GM18505 (cell line): ENCODE measurements around the gene ZSWIM5.
"Not testable (repeated sequence)": the region's sequence is repeated elsewhere in the genome, so short reads cannot be mapped to it uniquely, and the experiment has no call there.

Experiments used
- ATAC-seq: cut with Tn5 transposase; IDR thresholded peaks from one replicate; pipeline ENCODE4 v1.9.1; 2021; ENCODE audit not compliant: unreplicated experiment
- POLR2A ChIP-seq: IDR thresholded peaks from 4 replicates; pipeline ENCODE4 v1.6.1; 2011; ENCODE audit warnings: borderline replicate concordance; ENCODE audit not compliant: insufficient read depth, insufficient read length; ENCODE audit errors: extremely low read depth

The ZSWIM5 gene

DNA sequence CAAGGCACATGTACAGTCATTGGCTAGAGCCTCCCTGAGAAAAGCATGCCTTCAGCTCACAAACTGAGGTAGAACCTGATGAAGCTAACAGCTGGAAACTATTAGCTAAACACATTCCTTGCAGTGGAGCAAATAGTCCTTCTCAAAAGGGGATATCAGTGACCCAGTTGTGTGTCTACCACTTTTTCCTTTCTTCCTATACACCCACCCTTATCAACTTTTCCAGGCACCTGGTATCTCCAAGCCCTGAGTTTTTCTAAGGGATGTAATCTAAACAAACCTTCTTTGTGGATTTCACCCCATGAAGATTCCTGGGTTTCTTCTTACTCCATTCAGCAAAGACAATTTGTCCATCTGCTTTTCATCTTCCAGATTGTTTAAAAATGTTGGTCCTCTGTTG lies 10.5 kb upstream of the ZSWIM5 start:
- ATAC-seq, result no peak
- no peak for TF ChIP-seq POLR2A

DNA sequence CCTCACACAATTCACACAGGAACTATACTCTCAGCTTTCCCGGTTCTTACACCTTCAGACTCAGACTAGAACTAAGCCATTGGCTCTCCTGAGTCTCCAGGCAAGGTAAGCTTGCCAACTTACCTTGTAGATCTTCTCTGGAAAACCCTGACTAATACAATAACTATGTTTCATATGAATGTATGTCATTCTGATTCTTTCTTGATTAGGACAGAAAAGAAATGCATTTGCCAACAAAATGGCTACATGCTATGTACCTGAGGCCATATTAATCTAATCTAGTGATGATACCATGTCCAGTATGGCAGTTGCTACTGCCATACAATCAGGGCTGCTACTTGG lies 9.8 kb upstream of the ZSWIM5 start:
- ATAC-seq, result no peak
- no peak for TF ChIP-seq POLR2A

DNA sequence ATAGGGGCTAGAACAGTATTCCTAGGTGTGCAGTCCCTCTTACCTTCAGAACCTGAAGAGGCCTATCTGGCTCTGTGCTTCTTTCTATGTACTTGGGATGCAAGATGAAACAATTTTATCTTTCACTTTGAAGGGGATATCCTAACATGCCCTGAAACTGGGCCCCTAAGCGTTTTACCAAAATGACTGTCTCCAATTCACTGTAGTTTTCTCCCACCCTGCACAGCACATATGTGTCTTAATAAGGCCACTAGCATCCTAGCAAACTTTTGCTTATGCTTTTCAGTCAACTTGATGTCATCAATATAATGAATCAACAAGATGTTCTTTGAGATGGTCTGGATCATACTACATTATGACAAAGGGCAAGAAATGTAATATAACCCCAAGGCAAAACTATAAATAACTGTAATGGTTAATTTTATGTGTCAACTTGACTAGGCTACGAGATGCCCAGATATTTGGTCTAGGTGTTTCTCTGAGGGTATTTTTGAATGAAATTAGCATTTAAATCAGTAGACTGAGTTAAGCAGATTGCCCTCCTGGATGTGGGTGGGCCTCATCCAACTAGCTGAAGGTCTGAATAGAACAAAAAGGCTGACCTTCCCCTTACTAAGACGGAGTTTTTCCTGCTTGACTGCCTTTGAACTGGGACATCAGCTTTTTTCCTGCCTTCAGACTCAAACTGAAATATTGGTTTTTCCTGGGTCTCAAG lies 9.2 kb upstream of the ZSWIM5 start:
- no peak for TF ChIP-seq POLR2A
- no peak for ATAC-seq

- no peak for TF ChIP-seq POLR2A
- no peak for ATAC-seq
Observed at GRCh38 chr1:45213892-45214291, 7.5 kb upstream of the ZSWIM5 start.

DNA sequence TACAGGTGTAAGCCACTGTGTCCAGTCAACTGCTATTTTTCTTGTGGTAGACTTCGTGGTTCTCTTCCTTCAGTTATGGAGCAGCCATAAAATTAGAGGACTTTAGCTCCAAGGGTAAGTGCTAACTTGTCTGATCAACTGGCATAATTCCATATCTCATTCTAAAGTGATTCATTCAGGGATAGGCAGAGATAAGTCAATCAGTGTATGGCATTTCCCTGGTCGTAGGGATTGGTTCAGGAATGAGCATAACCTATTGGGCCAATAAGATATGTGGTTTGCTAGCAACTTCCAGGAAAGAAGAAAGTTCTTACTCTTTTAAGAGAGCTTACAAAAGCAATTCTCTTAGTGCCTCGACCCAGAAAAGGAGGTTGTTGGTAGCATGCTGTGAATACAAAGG lies 4.7 kb upstream of the ZSWIM5 start:
- TF ChIP-seq POLR2A, result no peak
- ATAC-seq, result no peak

- no peak for ATAC-seq
- TF ChIP-seq POLR2A, result no peak
Observed at GRCh38 chr1:45206808-45207623, 611 bp upstream of the ZSWIM5 start.

DNA sequence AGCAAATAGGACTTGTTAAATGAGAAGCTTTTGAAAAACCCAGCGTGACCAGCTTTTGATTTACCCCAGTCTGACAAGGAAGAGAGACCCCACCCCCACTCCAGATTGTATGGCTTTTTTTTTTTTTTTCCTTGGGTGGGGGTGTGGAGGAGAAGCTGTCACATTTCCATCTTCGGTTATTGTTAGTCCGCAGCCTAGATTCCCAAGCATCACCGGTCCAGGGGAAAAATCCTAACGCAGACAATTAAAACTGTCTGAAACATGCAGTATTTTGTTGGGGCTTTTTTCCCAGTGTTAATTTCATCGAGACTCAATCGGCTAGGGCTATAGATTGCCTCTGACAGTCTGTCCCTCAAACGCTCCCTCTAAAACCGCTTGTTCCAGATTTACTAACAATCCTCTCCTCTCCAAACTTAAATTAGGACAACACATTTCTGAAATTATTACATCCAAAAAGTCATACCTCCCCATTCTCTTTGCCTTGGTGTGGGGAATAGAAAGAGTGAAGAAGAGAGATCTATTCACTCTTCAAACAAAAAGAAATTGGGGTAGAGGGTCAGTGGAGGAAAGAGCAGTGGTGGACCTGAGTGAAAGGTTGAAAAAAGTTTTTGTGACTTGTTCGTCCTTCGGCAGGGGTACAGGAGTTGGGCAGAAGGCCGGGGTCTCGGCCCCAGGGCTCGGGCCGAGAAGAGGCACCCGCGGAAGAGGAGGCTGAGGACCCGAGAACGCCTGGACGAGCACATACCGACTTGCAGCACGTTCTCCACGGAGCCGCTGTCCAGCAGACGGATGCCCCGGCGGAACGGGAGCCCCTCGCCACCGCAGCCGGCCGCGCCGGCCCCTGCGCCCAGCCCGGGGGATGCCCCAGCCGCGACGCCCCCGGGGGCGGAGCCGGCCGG lies 1.1 kb downstream of the ZSWIM5 start:
- no peak for ATAC-seq
- no peak for TF ChIP-seq POLR2A

- ATAC-seq, result no peak
- TF ChIP-seq POLR2A, result no peak
Observed at GRCh38 chr1:45200906-45201500, 5.4 kb downstream of the ZSWIM5 start.

- ATAC-seq, result no peak
- no peak for TF ChIP-seq POLR2A
Observed at GRCh38 chr1:45200435-45200834, 6.0 kb downstream of the ZSWIM5 start.

DNA sequence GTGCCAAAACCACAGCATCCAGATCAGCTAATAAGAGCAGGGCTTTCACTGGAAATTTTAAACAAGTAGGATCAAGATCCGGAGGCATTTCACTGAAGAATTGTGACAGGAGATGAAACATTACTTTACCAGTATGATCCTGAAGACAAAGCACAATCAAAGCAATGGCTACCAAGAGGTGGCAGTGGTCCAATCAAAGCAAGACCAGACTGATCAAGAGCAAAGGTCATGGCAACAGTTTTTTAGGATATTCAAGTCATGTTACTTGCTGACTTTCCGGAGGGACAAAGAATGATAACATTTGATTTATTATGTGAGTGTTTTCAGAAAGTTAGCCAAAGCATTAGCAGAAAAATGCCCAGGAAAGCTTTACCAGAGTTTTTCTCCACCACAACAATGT lies 8.2 kb downstream of the ZSWIM5 start:
- ATAC-seq, result no peak
- TF ChIP-seq POLR2A, result no peak

GRCh38 chr1:45196863-45197262 lies 9.5 kb downstream of the ZSWIM5 start:
- ATAC-seq, result no peak
- TF ChIP-seq POLR2A, result no peak

DNA sequence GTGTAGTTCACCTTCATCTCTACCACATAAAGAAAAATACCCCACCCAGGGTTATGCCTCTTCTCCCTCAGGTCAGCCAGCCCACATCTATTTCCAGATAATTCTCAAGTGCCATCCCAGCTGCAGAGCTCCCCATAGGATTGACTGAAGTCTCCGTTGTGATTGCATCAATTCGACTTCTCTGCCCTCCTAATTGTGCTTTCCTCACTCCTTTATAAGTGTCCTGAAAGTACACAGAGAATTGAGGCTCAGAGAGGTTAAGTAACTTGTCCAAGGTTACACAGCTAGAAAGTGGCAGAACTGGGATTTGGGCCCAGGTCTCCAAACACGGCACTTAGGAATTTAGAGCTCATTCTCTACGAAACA lies 15.0 kb downstream of the ZSWIM5 start:
- ATAC-seq, result no peak

GRCh38 chr1:45187725-45188124 lies 18.7 kb downstream of the ZSWIM5 start:
- TF ChIP-seq POLR2A, result no peak
- no peak for ATAC-seq

More for the DNA sequence above, 15.0 kb downstream of the ZSWIM5 start:
- no peak for TF ChIP-seq POLR2A

DNA sequence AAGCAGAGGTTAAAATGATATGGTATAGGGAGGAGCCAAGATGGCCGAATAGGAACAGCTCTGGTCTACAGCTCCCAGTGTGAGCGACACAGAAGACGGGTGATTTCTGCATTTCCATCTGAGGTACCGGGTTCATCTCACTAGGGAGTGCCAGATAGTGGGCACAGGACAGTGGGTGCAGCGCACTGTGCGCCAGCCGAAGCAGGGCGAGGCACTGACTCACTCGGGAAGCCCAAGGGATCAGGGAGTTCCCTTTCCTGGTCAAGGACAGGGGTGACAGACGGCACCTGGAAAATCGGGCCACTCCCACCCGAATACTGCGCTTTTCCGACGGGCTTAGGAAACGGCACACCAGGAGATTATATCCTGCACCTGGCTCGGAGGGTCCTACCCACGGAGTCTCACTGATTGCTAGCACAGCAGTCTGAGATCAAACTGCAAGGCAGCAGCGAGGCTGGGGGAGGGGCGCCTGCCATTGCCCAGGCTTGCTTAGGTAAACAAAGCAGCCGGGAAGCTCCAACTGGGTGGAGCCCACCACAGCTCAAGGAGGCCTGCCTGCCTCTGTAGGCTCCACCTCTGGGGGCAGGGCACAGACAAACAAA lies 26.4 kb downstream of the ZSWIM5 start:
- not testable (repeated sequence) for ATAC-seq
